Prostate gland (tissue), 2 donors: ENCODE measurements around the gene TGFBR3.

Source experiments
- CTCF ChIP-seq, 4 experiments: fragments of 200-600 bp in 2 of 4; fragments of 450-650 bp in 2 of 4; sonication (generic) in 2 of 4; IDR thresholded peaks; 1 replicate in 3 of 4; 2 replicates in 1 of 4; pipeline ENCODE4 v1.5.1; 2016 to 2019; ENCODE audit warnings: antibody characterized with exemption in 4 of 4, mild to moderate bottlenecking in 2 of 4, moderate library complexity in 2 of 4
- POLR2A ChIP-seq: fragments of 450-650 bp; IDR thresholded peaks from one replicate; pipeline ENCODE4 v1.6.1; 2016; ENCODE audit warnings: antibody characterized with exemption, mild to moderate bottlenecking

GRCh38 chr1:91929250-91929649 is 43.3 kb upstream of the TGFBR3 start:
- TF ChIP-seq POLR2A (no peak), CTCF (IDR thresholded peaks at IDR 0.05) (no peak)
